WI38 (cell line): ENCODE results near the gene RPL41.

Experiments
- H3K4me3 ChIP-seq: 2 replicates; pipeline ENCODE4 v1.5.1; 2011; ENCODE audit warnings: low read depth, mild to moderate bottlenecking, control low read depth, low read length
- CTCF ChIP-seq: IDR thresholded peaks from 2 replicates; pipeline ENCODE4 v1.5.1; 2012; ENCODE audit warnings: low read depth, mild to moderate bottlenecking, control low read depth, low read length

RPL41 gene

GRCh38 chr12:56103823-56104108 is 12.7 kb upstream of the RPL41 start:
- TF ChIP-seq CTCF = no peak
- H3K4me3 ChIP-seq = peak overlapping the region; percentile 90

GRCh38 chr12:56104109-56104814 is 12.2 kb upstream of the RPL41 start, which contains the start of gene PA2G4:
TSS of gene PA2G4 (plus strand) at chr12:56104559. CDS start at chr12:56104738, 179 bp downstream.
- no peak for TF ChIP-seq CTCF
- peak within 1 kb of the TSS; percentile 90 for H3K4me3 ChIP-seq

GRCh38 chr12:56104815-56105608 is 11.4 kb upstream of the RPL41 start:
- no peak for TF ChIP-seq CTCF
- peak overlapping the region; percentile 90 for H3K4me3 ChIP-seq

- no peak for TF ChIP-seq CTCF
- H3K4me3 ChIP-seq = peak overlapping the region; percentile 90
These were observed 10.9 kb upstream of the RPL41 start for GRCh38 chr12:56105609-56105902.

- TF ChIP-seq CTCF = no peak
These were observed 9.2 kb upstream of the RPL41 start for GRCh38 chr12:56107242-56107641.

GRCh38 chr12:56110571-56110970 is 5.9 kb upstream of the RPL41 start:
- no peak overlapping the region for H3K4me3 ChIP-seq
- TF ChIP-seq CTCF = no peak

More at GRCh38 chr12:56107242-56107641, 9.2 kb upstream of the RPL41 start:
- H3K4me3 ChIP-seq = no peak overlapping the region

GRCh38 chr12:56114084-56114483 is 2.3 kb upstream of the RPL41 start:
- no peak for TF ChIP-seq CTCF
- no peak overlapping the region for H3K4me3 ChIP-seq
